CD4-positive, CD25-positive, alpha-beta regulatory T cell (primary cell): ENCODE results near the gene KRT74. TPM values are rescaled to one million over a fixed set of nuclear protein-coding genes. Genes with fewer than 3 reads are reported as not detected.
"Not testable (repeated sequence)": the region's sequence is repeated elsewhere in the genome, so short reads cannot be mapped to it uniquely, and the experiment has no call there.

Source experiments
- ATAC-seq, 2 donors: fragments of 150-1000 bp; cut with Tn5 transposase; one replicate each; pipeline ENCODE4 v1.10.0; 2021; ENCODE audit warnings: low read depth in 2 of 2, moderate number of reproducible peaks in 2 of 2, moderate library complexity in 1 of 2
- DNase-seq, 3 donors: peaks; one replicate each; pipeline versions ENCODE4 v3.0.0 to v3.0.0-alpha.2; 2012 to 2022; ENCODE audit warnings: mixed read lengths in 1 of 3
- H3K27ac ChIP-seq: one replicate; pipeline ENCODE4 v1.7.0; 2013; ENCODE audit warnings: mild to moderate bottlenecking, low read length; ENCODE audit not compliant: insufficient read depth, poor library complexity, severe bottlenecking
- H3K27me3 ChIP-seq: one replicate; pipeline ENCODE4 v1.7.0; 2013; ENCODE audit warnings: low read length; ENCODE audit not compliant: control insufficient read depth, insufficient read depth
- H3K36me3 ChIP-seq: one replicate; pipeline ENCODE4 v1.7.0; 2013; ENCODE audit warnings: mild to moderate bottlenecking, low read length, moderate library complexity; ENCODE audit not compliant: control insufficient read depth, insufficient read depth
- H3K4me1 ChIP-seq: 2 replicates; pipeline ENCODE4 v1.7.0; 2013; ENCODE audit warnings: mild to moderate bottlenecking, low read length; ENCODE audit not compliant: insufficient read depth, control insufficient read depth, poor library complexity, severe bottlenecking
- H3K4me3 ChIP-seq: one replicate; pipeline ENCODE4 v1.7.0; 2013; ENCODE audit warnings: low read depth, mild to moderate bottlenecking, low read length, moderate library complexity
- H3K9me3 ChIP-seq, 2 experiments: 1 replicate in 1 of 2; 2 replicates in 1 of 2; pipeline ENCODE4 v1.7.0; 2013; ENCODE audit warnings: low read length in 2 of 2, mild to moderate bottlenecking in 1 of 2, moderate library complexity in 1 of 2; ENCODE audit not compliant: control insufficient read depth in 2 of 2
- H3K27ac Mint-ChIP-seq, 3 donors: one replicate each; pipeline ENCODE4 v1.8.0; 2020 to 2022; ENCODE audit warnings: mild to moderate bottlenecking in 3 of 3, mixed read lengths in 3 of 3, moderate library complexity in 2 of 3
- H3K27me3 Mint-ChIP-seq: one replicate; pipeline ENCODE4 v1.8.0; 2022; ENCODE audit warnings: mild to moderate bottlenecking, mixed read lengths
- H3K36me3 Mint-ChIP-seq: one replicate; pipeline ENCODE4 v1.8.0; 2020; ENCODE audit warnings: mixed read lengths
- H3K4me1 Mint-ChIP-seq, 4 donors: one replicate each; pipeline ENCODE4 v1.8.0; 2020 to 2022; ENCODE audit warnings: mixed read lengths in 4 of 4, mild to moderate bottlenecking in 1 of 4
- H3K4me3 Mint-ChIP-seq, 4 donors: one replicate each; pipeline ENCODE4 v1.8.0; 2020 to 2022; ENCODE audit warnings: mild to moderate bottlenecking in 4 of 4, mixed read lengths in 4 of 4, moderate library complexity in 3 of 4
- H3K9me3 Mint-ChIP-seq, 7 donors: one replicate each; pipeline ENCODE4 v1.8.0; 2020 to 2022; ENCODE audit warnings: mixed read lengths in 7 of 7, mild to moderate bottlenecking in 3 of 7, moderate library complexity in 2 of 7
- polyA plus RNA-seq, 4 donors: library from polyadenylated mRNA; unstranded; fragments of 300-500 nt; fragmentation: Illumina TruSeq; gene quantifications; one replicate each; pipeline ENCODE4 v1.2.3, GENCODE V29; 2021
- total RNA-seq: library from RNA; stranded (reverse); gene quantifications from one replicate; pipeline ENCODE4 v1.2.3, GENCODE V29; 2022

KRT74 gene
- total and polyA plus RNA-seq, 5 donors from 2014 or later, result not detected

DNA sequence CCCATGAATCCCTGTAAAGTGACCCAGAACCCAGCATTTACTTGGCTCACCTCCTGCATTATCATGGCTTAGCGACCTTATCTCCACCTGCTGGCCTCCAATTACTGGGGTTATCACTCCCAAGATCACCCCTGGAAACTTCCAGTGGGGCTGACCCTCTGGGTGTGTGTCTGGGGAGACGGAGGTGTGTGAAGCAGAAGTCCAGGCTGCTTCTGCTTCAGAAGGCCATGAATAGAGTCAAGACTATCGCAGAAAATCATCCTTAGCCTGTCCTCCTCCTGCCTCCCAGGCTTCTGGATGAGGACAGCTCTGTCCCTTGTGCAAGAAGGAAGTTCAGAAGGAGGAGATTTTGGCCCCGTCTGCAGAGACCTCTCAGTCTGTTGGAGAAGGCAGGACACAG lies 28.0 kb upstream of the KRT74 start:
- peaks cover 19% of the 10 kb centered on the region for H3K27me3 Mint-ChIP-seq
- Histone ChIP-seq H3K4me3 (no peak overlapping the region), H3K4me1 (no peaks in the 10 kb centered on the region), H3K27me3 (peaks cover 3% of the 10 kb centered on the region), H3K9me3 (no peaks in the 10 kb centered on the region), H3K36me3 (no peaks in the 10 kb centered on the region), H3K27ac (no peak overlapping the region)
- no peaks in the 10 kb centered on the region for H3K9me3 Mint-ChIP-seq
- no peak for ATAC-seq
- peak overlapping the region in 1 of 3 donors; percentile 0 for H3K27ac Mint-ChIP-seq
- H3K4me1 Mint-ChIP-seq, result peaks cover 0 to 36% (median 4%) of the 10 kb centered on the region in 4 donors
- H3K36me3 Mint-ChIP-seq, result no peaks in the 10 kb centered on the region
- DNase-seq, result no peak
- no peak overlapping the region for H3K4me3 Mint-ChIP-seq

DNA sequence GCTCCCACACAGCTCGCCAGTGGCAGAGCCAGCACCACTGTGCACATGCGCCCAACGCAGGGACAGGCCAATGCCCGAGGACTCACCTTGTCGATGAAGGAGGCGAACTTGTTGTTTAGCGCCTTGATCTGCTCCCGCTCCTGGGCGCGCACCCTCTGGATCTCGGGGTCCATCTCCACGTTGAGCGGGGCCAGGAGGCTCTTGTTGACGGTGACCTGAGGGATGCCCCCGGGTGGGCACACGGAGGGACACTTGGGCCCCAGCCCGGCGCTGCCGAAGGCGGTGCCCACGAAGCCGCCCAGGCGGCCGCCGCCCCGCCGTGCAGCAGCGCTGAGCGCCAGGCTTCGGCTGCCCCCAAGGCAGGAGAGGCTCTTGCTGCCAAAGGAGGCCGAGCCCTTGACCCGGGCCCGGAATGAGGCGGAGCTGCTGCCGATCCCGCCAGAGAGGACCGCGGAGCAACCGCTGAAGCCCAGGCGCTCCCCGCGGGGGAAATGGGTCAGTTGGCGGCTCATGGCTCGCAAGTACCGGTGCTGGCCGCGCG lies 27.4 kb upstream of the KRT74 start, which contains the start of gene KRT72:
Gene KRT72 (minus strand): TSS at position 523 of the 541 bp plus-strand sequence. CDS start 11 bp downstream, at position 512.
- H3K4me3 ChIP-seq, result no peak within 1 kb of the TSS
- peaks cover 0 to 35% (median 4%) of the 10 kb centered on the region in 4 donors for H3K4me1 Mint-ChIP-seq
- DNase-seq (no peak), ATAC-seq (no peak)
- no peaks in the 10 kb centered on the region for H3K4me1 ChIP-seq
- no peak within 1 kb of the TSS for H3K27ac ChIP-seq
- peaks cover 3% of the 10 kb centered on the region for H3K27me3 ChIP-seq
- H3K9me3 Mint-ChIP-seq, result no peaks in the 10 kb centered on the region
- peaks cover 18% of the 10 kb centered on the region for H3K27me3 Mint-ChIP-seq
- no peaks in the 10 kb centered on the region for H3K36me3 ChIP-seq
- H3K27ac Mint-ChIP-seq, result peak within 1 kb of the TSS in 2 of 3 donors; percentile 0 to 59
- no peaks in the 10 kb centered on the region for H3K9me3 ChIP-seq
- H3K36me3 Mint-ChIP-seq, result no peaks in the 10 kb centered on the region
- H3K4me3 Mint-ChIP-seq, result no peak within 1 kb of the TSS

DNA sequence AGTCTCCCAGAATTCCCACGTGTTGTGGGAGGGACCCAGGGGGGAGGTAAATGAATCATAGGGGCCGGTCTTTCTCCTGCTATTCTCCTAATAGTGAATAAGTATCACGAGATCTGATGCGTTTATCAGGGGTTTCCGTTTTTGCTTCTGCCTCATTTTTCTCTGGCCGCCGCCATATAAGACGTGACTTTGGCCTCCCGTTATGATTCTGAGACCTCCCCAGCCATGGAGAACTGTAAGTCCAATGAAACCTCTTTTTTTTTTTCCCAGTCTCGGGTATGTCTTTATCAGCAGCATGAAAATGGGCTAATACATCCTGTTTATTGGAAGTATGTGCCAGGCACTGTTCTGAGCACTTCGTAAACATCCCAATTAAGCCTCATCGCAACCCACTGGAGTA lies 26.8 kb upstream of the KRT74 start:
- Histone ChIP-seq H3K4me3 (no peak overlapping the region), H3K4me1 (no peaks in the 10 kb centered on the region), H3K9me3 (no peaks in the 10 kb centered on the region), H3K27ac (no peak overlapping the region), H3K36me3 (no peaks in the 10 kb centered on the region), H3K27me3 (peaks cover 3% of the 10 kb centered on the region)
- Mint-ChIP-seq H3K4me3 (no peak overlapping the region), H3K27me3 (peaks cover 14% of the 10 kb centered on the region), H3K36me3 (no peaks in the 10 kb centered on the region), H3K4me1 (peaks cover 0 to 30% (median 2%) of the 10 kb centered on the region in 4 donors), H3K27ac (no peak overlapping the region), H3K9me3 (no peaks in the 10 kb centered on the region)
- no peak for ATAC-seq
- no peak for DNase-seq

DNA sequence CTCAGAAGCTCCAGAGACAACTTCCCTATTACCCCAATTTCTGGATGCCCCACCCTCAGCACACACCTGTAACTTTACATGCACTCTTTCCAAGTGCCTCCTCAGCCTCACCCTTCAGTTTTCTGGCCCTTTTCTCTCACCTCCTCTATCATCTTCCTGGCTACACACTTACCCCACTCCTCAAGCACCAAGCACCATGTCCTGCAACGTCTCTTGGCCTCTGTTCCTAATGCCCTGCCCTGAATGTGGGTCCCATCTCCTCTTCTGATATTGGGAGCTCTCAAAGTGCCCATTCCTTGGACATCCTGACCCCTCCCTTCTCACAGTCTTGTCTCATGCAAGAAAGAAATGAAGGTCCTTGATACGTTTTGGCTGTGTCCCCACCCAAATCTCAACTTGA lies 26.4 kb upstream of the KRT74 start:
- no peaks in the 10 kb centered on the region for H3K9me3 Mint-ChIP-seq
- H3K27ac ChIP-seq, result no peak overlapping the region
- no peaks in the 10 kb centered on the region for H3K4me1 ChIP-seq
- DNase-seq, result no peak
- no peaks in the 10 kb centered on the region for H3K36me3 ChIP-seq
- no peak overlapping the region for H3K27ac Mint-ChIP-seq
- H3K4me1 Mint-ChIP-seq, result peaks cover 0 to 27% (median under 1%) of the 10 kb centered on the region in 4 donors
- peaks cover 14% of the 10 kb centered on the region for H3K27me3 Mint-ChIP-seq
- peaks cover 3% of the 10 kb centered on the region for H3K27me3 ChIP-seq
- ATAC-seq, result no peak
- no peaks in the 10 kb centered on the region for H3K9me3 ChIP-seq
- H3K4me3 Mint-ChIP-seq, result no peak overlapping the region
- H3K36me3 Mint-ChIP-seq, result no peaks in the 10 kb centered on the region
- H3K4me3 ChIP-seq, result no peak overlapping the region

DNA sequence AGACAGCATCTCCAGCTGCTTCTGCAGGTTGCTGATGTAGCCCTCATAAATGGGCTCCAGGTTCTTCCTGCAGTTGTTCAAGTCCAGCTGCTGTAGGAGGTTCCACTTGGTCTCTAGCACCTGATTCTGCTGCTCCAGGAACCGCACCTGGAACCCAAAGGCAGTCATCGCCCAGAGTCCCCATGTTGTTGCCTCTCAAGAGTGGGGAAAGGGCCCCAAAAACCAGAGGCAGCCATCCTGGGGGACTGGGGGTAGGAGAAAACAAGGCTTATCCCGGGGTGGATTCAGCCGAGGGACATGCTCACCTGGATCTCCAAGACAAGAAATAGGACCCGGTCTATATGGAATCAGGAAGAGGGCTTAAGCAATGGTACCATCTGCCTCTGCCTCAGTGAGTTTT lies 25.3 kb upstream of the KRT74 start:
- Mint-ChIP-seq H3K27ac (no peak overlapping the region), H3K4me3 (no peak overlapping the region), H3K27me3 (peaks cover 14% of the 10 kb centered on the region), H3K4me1 (peaks cover 0 to 18% (median 0%) of the 10 kb centered on the region in 4 donors), H3K9me3 (no peaks in the 10 kb centered on the region), H3K36me3 (no peaks in the 10 kb centered on the region)
- Histone ChIP-seq H3K27ac (no peak overlapping the region), H3K36me3 (no peaks in the 10 kb centered on the region), H3K27me3 (peaks cover 1% of the 10 kb centered on the region), H3K4me3 (no peak overlapping the region), H3K9me3 (no peaks in the 10 kb centered on the region), H3K4me1 (no peaks in the 10 kb centered on the region)
- no peak for ATAC-seq
- DNase-seq, result no peak

DNA sequence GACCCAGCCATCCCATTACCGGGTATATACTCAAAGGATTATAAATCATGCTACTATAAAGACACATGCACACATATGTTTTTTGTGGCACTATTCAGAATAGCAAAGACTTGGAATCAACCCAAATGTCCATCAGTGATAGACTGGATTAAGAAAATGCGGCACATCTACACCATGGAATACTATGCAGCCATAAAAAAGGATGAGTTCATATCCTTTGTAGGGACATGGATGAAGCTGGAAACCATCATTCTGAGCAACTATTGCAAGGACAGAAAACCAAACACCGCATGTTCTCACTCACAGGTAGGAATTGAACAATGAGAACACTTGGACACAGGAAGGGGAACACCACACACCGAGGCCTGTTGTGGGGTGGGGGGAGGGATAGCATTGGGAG lies 20.6 kb upstream of the KRT74 start:
- ATAC-seq, H3K36me3 Mint-ChIP-seq, H3K27me3 ChIP-seq, H3K4me3 Mint-ChIP-seq, H3K9me3 ChIP-seq, H3K4me3 ChIP-seq, DNase-seq, H3K27ac Mint-ChIP-seq, H3K4me1 ChIP-seq, H3K4me1 Mint-ChIP-seq, H3K36me3 ChIP-seq, H3K9me3 Mint-ChIP-seq, H3K27ac ChIP-seq: not testable (repeated sequence)
- H3K27me3 Mint-ChIP-seq, result peaks cover 19% of the 10 kb centered on the region

DNA sequence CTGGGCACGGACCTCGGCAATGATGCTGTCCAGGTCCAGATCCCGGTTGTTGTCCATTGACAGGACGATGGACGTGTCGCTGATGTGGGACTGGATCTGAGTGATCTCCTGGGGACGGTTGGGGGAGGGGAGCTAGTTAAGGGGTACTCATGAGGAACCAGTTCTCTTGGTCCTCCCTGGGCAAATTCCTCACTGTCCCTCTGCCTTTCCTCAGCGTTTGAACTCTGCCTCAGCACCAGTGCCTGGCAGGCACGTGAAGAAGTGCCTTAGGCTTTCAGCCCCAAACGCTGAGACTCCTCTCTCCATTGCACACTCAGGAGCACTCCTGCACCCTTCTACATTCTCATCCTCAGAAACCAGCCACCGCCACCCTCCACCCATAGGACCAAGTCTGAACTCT lies 17.9 kb upstream of the KRT74 start:
- H3K27me3 Mint-ChIP-seq, result peaks cover 13% of the 10 kb centered on the region
- Histone ChIP-seq H3K9me3 (no peaks in the 10 kb centered on the region), H3K27ac (no peak overlapping the region), H3K4me1 (no peaks in the 10 kb centered on the region), H3K27me3 (peaks cover 3% of the 10 kb centered on the region), H3K36me3 (no peaks in the 10 kb centered on the region), H3K4me3 (no peak overlapping the region)
- ATAC-seq, result no peak
- no peak for DNase-seq
- no peaks in the 10 kb centered on the region for H3K36me3 Mint-ChIP-seq
- no peak overlapping the region for H3K4me3 Mint-ChIP-seq
- H3K4me1 Mint-ChIP-seq, result peaks cover 0 to 2% (median under 1%) of the 10 kb centered on the region in 4 donors
- no peaks in the 10 kb centered on the region for H3K9me3 Mint-ChIP-seq
- no peak overlapping the region for H3K27ac Mint-ChIP-seq

DNA sequence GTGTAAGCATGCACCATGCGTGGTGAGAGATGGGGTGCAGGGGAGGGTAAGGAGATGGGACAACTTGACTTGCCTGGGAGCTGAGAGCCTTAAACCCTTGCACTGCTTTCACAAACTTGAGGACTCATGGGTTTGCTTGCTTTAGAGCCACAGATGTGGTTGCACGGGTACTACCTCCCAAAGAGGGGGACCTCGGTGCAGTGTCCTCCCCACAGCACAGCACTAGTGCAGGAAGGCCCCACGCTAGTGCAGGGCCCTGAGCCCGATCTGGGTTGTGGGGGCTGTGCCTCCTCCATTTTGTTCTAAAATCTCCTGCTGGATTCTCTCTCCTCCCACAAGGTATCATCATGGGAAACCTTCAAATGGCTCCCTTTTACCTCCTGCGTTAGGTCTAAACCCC lies 16.4 kb upstream of the KRT74 start:
- Histone ChIP-seq H3K27ac (no peak overlapping the region), H3K27me3 (peaks cover 3% of the 10 kb centered on the region), H3K4me3 (no peak overlapping the region), H3K36me3 (no peaks in the 10 kb centered on the region), H3K4me1 (no peaks in the 10 kb centered on the region), H3K9me3 (no peaks in the 10 kb centered on the region)
- no peak overlapping the region for H3K4me3 Mint-ChIP-seq
- peak overlapping the region in 2 of 3 donors; percentile 5 to 49 for H3K27ac Mint-ChIP-seq
- no peak for DNase-seq
- no peaks in the 10 kb centered on the region for H3K9me3 Mint-ChIP-seq
- peaks cover 13% of the 10 kb centered on the region for H3K27me3 Mint-ChIP-seq
- H3K4me1 Mint-ChIP-seq, result peaks cover 0 to 15% (median 2%) of the 10 kb centered on the region in 4 donors
- ATAC-seq, result no peak
- no peaks in the 10 kb centered on the region for H3K36me3 Mint-ChIP-seq
